Mesothelial cell of epicardium (in vitro differentiated cells): ENCODE measurements around the gene DMRT2. TPM values are rescaled to one million over a fixed set of nuclear protein-coding genes. Genes with fewer than 3 reads are reported as not detected.

Experiments
- DNase-seq, 2 experiments: peaks; one replicate each; pipeline ENCODE4 v3.0.0; 2021; ENCODE audit warnings: low spot score in 2 of 2; ENCODE audit not compliant: unreplicated experiment in 2 of 2
- H3K27ac Mint-ChIP-seq: 2 replicates; pipeline ENCODE4 v1.8.0; 2021; ENCODE audit warnings: mixed read lengths
- H3K27me3 Mint-ChIP-seq: 2 replicates; pipeline ENCODE4 v1.8.0; 2021; ENCODE audit warnings: low read depth, mixed read lengths
- H3K36me3 Mint-ChIP-seq: 2 replicates; pipeline ENCODE4 v1.8.0; 2021; ENCODE audit warnings: mixed read lengths
- H3K4me1 Mint-ChIP-seq: 2 replicates; pipeline ENCODE4 v1.8.0; 2021; ENCODE audit warnings: mixed read lengths
- H3K4me3 Mint-ChIP-seq: 2 replicates; pipeline ENCODE4 v1.8.0; 2021; ENCODE audit warnings: mild to moderate bottlenecking, moderate library complexity, mixed read lengths
- H3K9me3 Mint-ChIP-seq: 2 replicates; pipeline ENCODE4 v1.8.0; 2021; ENCODE audit warnings: mixed read lengths
- total RNA-seq: library from RNA; stranded (reverse); gene quantifications from 3 replicates; pipeline ENCODE4 v1.2.1, GENCODE V29; 2021
- TF ChIP-seq, protein P1 (sequence below): fragments of 200-600 bp; sonication (generic); IDR thresholded peaks from one replicate; pipeline ENCODE4 v1.5.0; 2021; ENCODE audit warnings: antibody characterized with exemption; ENCODE audit not compliant: unreplicated experiment

The DMRT2 gene
- total RNA-seq, 1 donor from 2014 or later = 0.47 TPM

- Mint-ChIP-seq H3K36me3 (no peaks in the 10 kb centered on the region), H3K27me3 (peaks cover 56% of the 10 kb centered on the region), H3K27ac (no peak overlapping the region), H3K9me3 (peaks cover 10% of the 10 kb centered on the region), H3K4me1 (no peaks in the 10 kb centered on the region), H3K4me3 (no peak overlapping the region)
- no peak for DNase-seq
- TF ChIP-seq, protein P1, sequence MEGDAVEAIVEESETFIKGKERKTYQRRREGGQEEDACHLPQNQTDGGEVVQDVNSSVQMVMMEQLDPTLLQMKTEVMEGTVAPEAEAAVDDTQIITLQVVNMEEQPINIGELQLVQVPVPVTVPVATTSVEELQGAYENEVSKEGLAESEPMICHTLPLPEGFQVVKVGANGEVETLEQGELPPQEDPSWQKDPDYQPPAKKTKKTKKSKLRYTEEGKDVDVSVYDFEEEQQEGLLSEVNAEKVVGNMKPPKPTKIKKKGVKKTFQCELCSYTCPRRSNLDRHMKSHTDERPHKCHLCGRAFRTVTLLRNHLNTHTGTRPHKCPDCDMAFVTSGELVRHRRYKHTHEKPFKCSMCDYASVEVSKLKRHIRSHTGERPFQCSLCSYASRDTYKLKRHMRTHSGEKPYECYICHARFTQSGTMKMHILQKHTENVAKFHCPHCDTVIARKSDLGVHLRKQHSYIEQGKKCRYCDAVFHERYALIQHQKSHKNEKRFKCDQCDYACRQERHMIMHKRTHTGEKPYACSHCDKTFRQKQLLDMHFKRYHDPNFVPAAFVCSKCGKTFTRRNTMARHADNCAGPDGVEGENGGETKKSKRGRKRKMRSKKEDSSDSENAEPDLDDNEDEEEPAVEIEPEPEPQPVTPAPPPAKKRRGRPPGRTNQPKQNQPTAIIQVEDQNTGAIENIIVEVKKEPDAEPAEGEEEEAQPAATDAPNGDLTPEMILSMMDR = no peak
Measured at GRCh38 chr9:1024112-1024511, 26.0 kb upstream of the DMRT2 start.

- Mint-ChIP-seq H3K4me3 (no peak overlapping the region), H3K27ac (no peak overlapping the region), H3K9me3 (peaks cover 10% of the 10 kb centered on the region), H3K36me3 (no peaks in the 10 kb centered on the region), H3K4me1 (no peaks in the 10 kb centered on the region), H3K27me3 (peaks cover 60% of the 10 kb centered on the region)
- TF ChIP-seq, protein P1 = no peak
- no peak for DNase-seq
Measured at GRCh38 chr9:1025131-1025530, 25.0 kb upstream of the DMRT2 start.

- H3K9me3 Mint-ChIP-seq = peaks cover 10% of the 10 kb centered on the region
- H3K4me3 Mint-ChIP-seq = no peak overlapping the region
- TF ChIP-seq, protein P1 = no peak
- H3K36me3 Mint-ChIP-seq = no peaks in the 10 kb centered on the region
- H3K4me1 Mint-ChIP-seq = no peaks in the 10 kb centered on the region
- peaks cover 61% of the 10 kb centered on the region for H3K27me3 Mint-ChIP-seq
- H3K27ac Mint-ChIP-seq = no peak overlapping the region
- no peak for DNase-seq
Measured at GRCh38 chr9:1026219-1026618, 23.9 kb upstream of the DMRT2 start.

DNA sequence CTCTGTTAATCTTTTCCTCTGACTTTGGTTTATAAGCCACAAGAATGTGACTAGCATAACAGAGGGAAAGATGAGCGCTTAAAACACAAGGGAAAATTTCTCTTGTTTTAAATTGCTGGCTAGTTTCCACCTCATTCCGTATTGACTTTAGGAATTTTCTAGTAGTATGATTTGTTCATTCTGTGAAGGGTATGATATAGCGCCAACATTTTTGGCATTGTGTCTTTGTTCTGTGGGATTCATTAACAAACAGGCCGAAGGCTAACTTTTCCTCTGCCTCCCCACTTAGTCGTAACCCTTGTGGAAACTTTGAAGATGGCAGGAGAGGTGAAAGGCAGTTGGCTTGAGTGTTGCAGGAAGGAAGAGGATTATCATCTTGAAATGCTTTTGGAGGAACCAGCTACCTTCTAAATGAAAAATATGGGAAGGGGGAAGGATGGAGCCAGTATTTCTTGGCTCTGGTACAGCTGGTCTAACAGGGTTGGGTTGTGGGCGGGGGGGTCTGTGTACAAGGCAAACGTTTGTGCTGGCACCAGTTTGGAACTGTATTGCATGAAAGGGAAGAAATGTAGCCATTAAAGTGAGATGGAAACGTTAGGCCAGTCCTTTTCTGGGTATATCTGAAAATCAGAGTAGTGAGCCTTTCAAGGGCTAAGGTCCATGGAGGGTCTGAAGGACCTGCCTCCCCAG lies 21.5 kb upstream of the DMRT2 start:
- no peaks in the 10 kb centered on the region for H3K36me3 Mint-ChIP-seq
- no peaks in the 10 kb centered on the region for H3K4me1 Mint-ChIP-seq
- H3K27ac Mint-ChIP-seq = no peak overlapping the region
- DNase-seq = no peak
- peaks cover 83% of the 10 kb centered on the region for H3K27me3 Mint-ChIP-seq
- no peak overlapping the region for H3K4me3 Mint-ChIP-seq
- peaks cover 4% of the 10 kb centered on the region for H3K9me3 Mint-ChIP-seq
- TF ChIP-seq, protein P1 = no peak

DNA sequence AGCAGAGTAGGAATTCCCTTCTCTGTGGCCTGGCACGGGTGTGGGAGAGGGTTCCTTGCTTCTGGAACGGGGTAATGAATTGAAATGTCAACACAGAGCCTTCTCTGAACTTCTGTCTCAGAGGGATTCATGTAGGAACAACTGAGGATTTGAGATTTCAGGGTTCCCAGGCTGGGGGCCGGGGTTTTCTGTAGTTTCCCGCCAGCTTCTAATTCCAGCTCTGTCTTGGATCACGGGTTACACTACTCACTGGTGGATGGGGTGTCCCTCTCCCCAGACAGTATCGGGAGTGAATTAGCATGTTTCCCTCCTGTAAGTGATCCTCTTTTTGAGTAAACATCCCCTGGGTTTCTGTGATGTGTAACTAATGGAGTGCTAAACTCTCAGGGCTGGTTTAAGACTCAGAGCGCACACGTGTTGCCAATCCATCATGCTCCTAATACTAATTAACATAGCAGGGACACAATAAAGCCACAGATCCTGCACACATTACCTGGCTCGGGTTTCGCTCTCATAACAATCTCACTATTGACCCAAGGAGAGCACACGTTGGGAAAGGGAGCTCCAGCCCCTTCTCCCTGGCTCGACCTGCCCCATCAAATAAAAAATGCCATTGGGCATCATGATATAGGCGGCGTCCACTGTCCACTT lies 18.1 kb upstream of the DMRT2 start:
- DNase-seq = no peak
- H3K36me3 Mint-ChIP-seq = no peaks in the 10 kb centered on the region
- H3K27me3 Mint-ChIP-seq = peaks cover 85% of the 10 kb centered on the region
- H3K4me1 Mint-ChIP-seq = no peaks in the 10 kb centered on the region
- no peak overlapping the region for H3K27ac Mint-ChIP-seq
- TF ChIP-seq, protein P1 = no peak
- no peak overlapping the region for H3K4me3 Mint-ChIP-seq
- H3K9me3 Mint-ChIP-seq = no peaks in the 10 kb centered on the region
